ENCODE data around the gene CD84.
"Not testable (repeated sequence)": the region's sequence is repeated elsewhere in the genome, so short reads cannot be mapped to it uniquely, and the experiment has no call there.

DNA sequence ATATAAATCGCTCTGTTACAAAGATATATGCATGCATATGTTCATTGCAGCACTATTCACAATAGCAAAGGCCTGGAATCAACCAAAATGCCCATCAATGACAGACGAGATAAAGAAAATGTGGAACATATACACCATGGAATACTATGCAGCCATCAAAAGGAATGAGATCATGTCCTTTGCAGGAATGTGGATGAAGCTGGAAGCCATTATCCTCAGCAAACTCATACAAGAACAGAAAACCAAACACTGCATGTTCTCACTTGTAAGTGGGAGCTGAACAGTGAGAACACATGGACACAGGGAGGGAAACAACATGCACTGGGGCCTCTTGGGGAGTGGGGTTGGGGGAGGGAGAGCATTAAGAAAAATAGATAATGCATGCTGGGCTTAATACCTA, 61.8 kb downstream of the CD84 start:
- TF ChIP-seq, protein P1, sequence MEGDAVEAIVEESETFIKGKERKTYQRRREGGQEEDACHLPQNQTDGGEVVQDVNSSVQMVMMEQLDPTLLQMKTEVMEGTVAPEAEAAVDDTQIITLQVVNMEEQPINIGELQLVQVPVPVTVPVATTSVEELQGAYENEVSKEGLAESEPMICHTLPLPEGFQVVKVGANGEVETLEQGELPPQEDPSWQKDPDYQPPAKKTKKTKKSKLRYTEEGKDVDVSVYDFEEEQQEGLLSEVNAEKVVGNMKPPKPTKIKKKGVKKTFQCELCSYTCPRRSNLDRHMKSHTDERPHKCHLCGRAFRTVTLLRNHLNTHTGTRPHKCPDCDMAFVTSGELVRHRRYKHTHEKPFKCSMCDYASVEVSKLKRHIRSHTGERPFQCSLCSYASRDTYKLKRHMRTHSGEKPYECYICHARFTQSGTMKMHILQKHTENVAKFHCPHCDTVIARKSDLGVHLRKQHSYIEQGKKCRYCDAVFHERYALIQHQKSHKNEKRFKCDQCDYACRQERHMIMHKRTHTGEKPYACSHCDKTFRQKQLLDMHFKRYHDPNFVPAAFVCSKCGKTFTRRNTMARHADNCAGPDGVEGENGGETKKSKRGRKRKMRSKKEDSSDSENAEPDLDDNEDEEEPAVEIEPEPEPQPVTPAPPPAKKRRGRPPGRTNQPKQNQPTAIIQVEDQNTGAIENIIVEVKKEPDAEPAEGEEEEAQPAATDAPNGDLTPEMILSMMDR (IDR thresholded peaks at IDR 0.05), result not testable (repeated sequence)
- TF ChIP-seq POLR2A (IDR thresholded peaks at IDR 0.05), result not testable (repeated sequence)
